WTC11 (cell line): Measurements from ENCODE around the gene PGF.

ENCODE experiments used
- IRF2 ChIP-seq: sonication (generic); formaldehyde crosslinking; IDR thresholded peaks from 2 replicates; pipeline ENCODE4 v1.8.0; 2022; ENCODE audit warnings: low read depth, missing genetic modification reagents, borderline replicate concordance
- TCF7 ChIP-seq: sonication (generic); formaldehyde crosslinking; IDR thresholded peaks from 2 replicates; pipeline ENCODE4 v1.8.0; 2022; ENCODE audit warnings: mild to moderate bottlenecking, low read depth, missing genetic modification reagents, moderate library complexity
- TF ChIP-seq, protein P1 (sequence below): fragments of 200-600 bp; IDR thresholded peaks from 2 replicates; pipeline ENCODE4 v1.8.0; 2022; ENCODE audit warnings: antibody characterized with exemption
- TF ChIP-seq, protein P2 (sequence below): fragments of 250-450 bp; sonication (Bioruptor Pico); IDR thresholded peaks from 2 replicates; pipeline ENCODE4 v1.8.0; 2021; ENCODE audit warnings: mild to moderate bottlenecking

DNA sequence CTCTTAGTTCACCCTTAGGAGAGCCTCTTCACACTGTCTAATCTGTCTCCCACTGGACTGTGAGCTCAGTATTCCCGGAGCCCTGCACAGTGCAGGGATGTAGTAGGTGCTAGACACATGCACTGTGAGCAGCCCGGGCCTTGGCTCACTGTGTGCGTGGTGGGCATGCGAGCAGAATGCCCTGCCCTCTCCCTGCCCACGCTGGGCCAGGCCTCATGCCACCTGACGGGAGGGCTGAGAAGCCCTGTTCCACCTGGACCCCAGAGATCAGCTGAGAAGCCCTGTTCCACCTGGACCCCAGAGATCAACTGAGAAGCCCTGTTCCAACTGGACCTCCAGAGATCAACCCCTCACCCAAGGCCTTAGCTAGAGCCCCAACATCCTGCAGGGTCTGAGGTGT is 43.3 kb downstream of the PGF start:
- TF ChIP-seq, protein P1, sequence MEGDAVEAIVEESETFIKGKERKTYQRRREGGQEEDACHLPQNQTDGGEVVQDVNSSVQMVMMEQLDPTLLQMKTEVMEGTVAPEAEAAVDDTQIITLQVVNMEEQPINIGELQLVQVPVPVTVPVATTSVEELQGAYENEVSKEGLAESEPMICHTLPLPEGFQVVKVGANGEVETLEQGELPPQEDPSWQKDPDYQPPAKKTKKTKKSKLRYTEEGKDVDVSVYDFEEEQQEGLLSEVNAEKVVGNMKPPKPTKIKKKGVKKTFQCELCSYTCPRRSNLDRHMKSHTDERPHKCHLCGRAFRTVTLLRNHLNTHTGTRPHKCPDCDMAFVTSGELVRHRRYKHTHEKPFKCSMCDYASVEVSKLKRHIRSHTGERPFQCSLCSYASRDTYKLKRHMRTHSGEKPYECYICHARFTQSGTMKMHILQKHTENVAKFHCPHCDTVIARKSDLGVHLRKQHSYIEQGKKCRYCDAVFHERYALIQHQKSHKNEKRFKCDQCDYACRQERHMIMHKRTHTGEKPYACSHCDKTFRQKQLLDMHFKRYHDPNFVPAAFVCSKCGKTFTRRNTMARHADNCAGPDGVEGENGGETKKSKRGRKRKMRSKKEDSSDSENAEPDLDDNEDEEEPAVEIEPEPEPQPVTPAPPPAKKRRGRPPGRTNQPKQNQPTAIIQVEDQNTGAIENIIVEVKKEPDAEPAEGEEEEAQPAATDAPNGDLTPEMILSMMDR: no peak
- TF ChIP-seq IRF2: no peak
- TF ChIP-seq, protein P2, sequence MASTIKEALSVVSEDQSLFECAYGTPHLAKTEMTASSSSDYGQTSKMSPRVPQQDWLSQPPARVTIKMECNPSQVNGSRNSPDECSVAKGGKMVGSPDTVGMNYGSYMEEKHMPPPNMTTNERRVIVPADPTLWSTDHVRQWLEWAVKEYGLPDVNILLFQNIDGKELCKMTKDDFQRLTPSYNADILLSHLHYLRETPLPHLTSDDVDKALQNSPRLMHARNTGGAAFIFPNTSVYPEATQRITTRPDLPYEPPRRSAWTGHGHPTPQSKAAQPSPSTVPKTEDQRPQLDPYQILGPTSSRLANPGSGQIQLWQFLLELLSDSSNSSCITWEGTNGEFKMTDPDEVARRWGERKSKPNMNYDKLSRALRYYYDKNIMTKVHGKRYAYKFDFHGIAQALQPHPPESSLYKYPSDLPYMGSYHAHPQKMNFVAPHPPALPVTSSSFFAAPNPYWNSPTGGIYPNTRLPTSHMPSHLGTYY (CRISPR knock-in tag): no peak
- TF ChIP-seq TCF7: no peak
